Measurements from ENCODE around the gene GOLPH3.

DNA sequence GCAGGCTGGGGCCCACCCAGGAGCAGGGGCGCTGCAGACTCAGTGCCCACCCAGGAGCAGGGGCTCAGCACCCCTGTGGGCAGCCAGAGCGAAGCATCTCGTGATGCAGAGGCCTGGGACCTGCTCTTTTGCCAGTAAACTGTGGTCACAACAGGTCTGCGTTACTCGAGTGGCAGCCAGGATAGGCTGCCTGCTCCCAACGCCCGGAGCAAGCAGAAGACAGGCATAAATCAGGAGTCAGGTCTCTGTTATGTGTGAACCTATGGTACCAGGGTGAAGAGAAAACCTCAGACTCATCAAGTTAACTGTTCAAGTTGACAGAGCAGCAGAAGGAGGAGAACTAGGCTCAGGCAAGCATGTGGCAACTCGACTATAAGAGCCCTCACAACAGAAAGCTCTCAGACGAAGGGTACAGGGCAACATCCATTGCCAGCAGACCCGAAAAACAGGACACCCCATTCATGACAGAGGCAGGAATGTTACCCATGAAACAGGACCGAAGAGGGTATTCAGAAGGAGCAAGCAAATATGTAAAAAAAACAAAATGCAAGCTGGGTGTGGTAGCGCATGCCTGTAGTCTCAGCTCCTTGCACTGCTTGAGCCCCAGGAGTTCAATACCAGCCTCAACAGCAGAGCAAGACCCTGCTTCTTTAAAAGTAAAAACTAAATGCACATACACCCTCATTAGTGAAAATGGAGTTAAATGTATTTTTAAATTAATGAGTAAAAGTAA lies 71.7 kb downstream of the GOLPH3 start:
- no peak for TF ChIP-seq CTCF (IDR thresholded peaks at IDR 0.05)
- TF ChIP-seq POLR2A (IDR thresholded peaks at IDR 0.05): no peak
